Sigmoid colon (tissue), 7 donors: ENCODE results near the gene PSMB7. TPM values are rescaled to one million over a fixed set of nuclear protein-coding genes. Genes with fewer than 3 reads are reported as not detected.

Source experiments
- DNase-seq: peaks from one replicate; pipeline ENCODE4 v3.0.0-alpha.2; 2019
- H3K27ac ChIP-seq, 4 donors: fragments of 200-600 bp; sonication (generic); one replicate each; pipeline ENCODE4 v1.5.1; 2016 to 2019; ENCODE audit warnings: mild to moderate bottlenecking in 1 of 4
- H3K27me3 ChIP-seq, 3 donors: fragments of 200-600 bp; sonication (generic); one replicate each; pipeline ENCODE4 v1.5.1; 2019; ENCODE audit warnings: mild to moderate bottlenecking in 1 of 3
- H3K36me3 ChIP-seq, 4 donors: fragments of 200-600 bp; sonication (generic); one replicate each; pipeline ENCODE4 v1.5.1; 2016 to 2019
- H3K4me1 ChIP-seq, 4 donors: fragments of 200-600 bp; sonication (generic); one replicate each; pipeline ENCODE4 v1.5.1; 2017 to 2019
- H3K4me3 ChIP-seq, 4 donors: fragments of 200-600 bp; sonication (generic); one replicate each; pipeline ENCODE4 v1.5.1; 2017 to 2019; ENCODE audit warnings: mild to moderate bottlenecking in 2 of 4, moderate library complexity in 1 of 4
- H3K9me3 ChIP-seq, 4 donors: fragments of 200-600 bp in 3 of 4; sonication (generic) in 3 of 4; one replicate each; pipeline versions ENCODE4 v1.5.1 to v1.6.1; 2013 to 2019
- EP300 ChIP-seq, 4 donors: sonication (generic); formaldehyde crosslinking; IDR thresholded peaks; one replicate each; pipeline ENCODE4 v1.6.1; 2017; ENCODE audit warnings: antibody characterized with exemption in 4 of 4
- POLR2A ChIP-seq, 2 donors: fragments of 450-650 bp; IDR thresholded peaks; one replicate each; pipeline ENCODE4 v1.6.1; 2016; ENCODE audit warnings: antibody characterized with exemption in 2 of 2, mild to moderate bottlenecking in 2 of 2, moderate library complexity in 2 of 2
- POLR2AphosphoS5 ChIP-seq, 4 donors: sonication (generic); formaldehyde crosslinking; IDR thresholded peaks; one replicate each; pipeline ENCODE4 v1.6.1; 2017; ENCODE audit warnings: antibody characterized with exemption in 4 of 4
- WGBS, 2 donors: extraction: QIAGEN DNeasy Blood & Tissue Kit; methylation state at CpG; one replicate each; pipeline ENCODE4 v1.1.7; 2013; 5-methylcytosine and 5-hydroxymethylcytosine counted together
- intact Hi-C: fragments of 100-400 bp; cut with DNase I; formaldehyde crosslinking; loops from one replicate; pipeline ENCODE4 v1.15.1; 2023
- polyA plus RNA-seq, 3 donors: library from polyadenylated mRNA; stranded (reverse); fragments of 200-250 nt; gene quantifications; one replicate each; pipeline ENCODE4 v1.2.3, GENCODE V29; 2013
- total RNA-seq, 4 donors: library from RNA; depleted of rRNA; stranded (reverse); fragments of >200 nt; gene quantifications; one replicate each; pipeline ENCODE4 v1.1.0, GENCODE V29; 2016
- TF ChIP-seq, protein P1 (sequence below), 4 experiments: fragments of 450-650 bp in 3 of 4; fragments of 200-600 bp in 1 of 4; IDR thresholded peaks; one replicate each; pipeline ENCODE4 v1.5.1; 2016 to 2019; ENCODE audit warnings: antibody characterized with exemption in 4 of 4, mild to moderate bottlenecking in 3 of 4, moderate library complexity in 2 of 4
- donor health status: healthy with polysubstance abuse.
- donor health status: Bipolar disorder and iron deficiency.
- donor health status: healthy.

Gene PSMB7
- total and polyA plus RNA-seq, 7 donors, result 136 to 179 (median 171) TPM

DNA sequence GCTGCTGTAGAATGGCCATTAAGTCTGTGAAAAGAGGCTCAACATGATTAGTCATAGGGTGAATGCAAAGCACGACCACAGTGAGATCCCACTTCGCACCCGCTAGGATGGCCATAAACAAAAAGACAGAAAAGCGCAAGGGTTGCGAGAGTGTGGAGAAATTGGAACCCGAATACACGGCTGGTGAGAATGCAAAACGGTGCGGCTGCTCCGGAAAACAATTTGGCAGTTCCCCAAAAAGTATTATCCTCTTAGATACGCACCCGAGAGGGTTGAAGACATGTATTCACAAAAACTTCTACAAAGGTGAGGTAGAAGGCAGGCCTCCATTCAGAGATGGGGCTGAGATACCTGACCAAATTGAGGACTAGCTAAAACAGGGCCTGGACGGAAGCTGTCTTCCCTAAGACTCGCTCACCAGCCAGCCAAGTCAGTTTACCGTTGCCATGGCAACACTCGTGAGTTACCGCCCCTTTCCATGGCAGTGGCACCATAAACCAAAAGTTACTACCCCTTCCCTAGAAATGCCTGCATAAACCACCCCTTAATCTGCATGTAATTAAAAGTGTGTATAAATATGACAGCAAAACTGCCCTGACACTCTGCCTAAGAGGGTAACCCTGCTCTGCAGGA, 726 bp upstream of the PSMB7 start:
- TF ChIP-seq, protein P1, sequence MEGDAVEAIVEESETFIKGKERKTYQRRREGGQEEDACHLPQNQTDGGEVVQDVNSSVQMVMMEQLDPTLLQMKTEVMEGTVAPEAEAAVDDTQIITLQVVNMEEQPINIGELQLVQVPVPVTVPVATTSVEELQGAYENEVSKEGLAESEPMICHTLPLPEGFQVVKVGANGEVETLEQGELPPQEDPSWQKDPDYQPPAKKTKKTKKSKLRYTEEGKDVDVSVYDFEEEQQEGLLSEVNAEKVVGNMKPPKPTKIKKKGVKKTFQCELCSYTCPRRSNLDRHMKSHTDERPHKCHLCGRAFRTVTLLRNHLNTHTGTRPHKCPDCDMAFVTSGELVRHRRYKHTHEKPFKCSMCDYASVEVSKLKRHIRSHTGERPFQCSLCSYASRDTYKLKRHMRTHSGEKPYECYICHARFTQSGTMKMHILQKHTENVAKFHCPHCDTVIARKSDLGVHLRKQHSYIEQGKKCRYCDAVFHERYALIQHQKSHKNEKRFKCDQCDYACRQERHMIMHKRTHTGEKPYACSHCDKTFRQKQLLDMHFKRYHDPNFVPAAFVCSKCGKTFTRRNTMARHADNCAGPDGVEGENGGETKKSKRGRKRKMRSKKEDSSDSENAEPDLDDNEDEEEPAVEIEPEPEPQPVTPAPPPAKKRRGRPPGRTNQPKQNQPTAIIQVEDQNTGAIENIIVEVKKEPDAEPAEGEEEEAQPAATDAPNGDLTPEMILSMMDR (IDR thresholded peaks at IDR 0.05), result no peak
- TF ChIP-seq EP300 (IDR thresholded peaks at IDR 0.05) (no peak), POLR2A (IDR thresholded peaks at IDR 0.05) (no peak), POLR2AphosphoS5 (IDR thresholded peaks at IDR 0.05) (no peak)
- intact Hi-C loops, result no loop called here
- Histone ChIP-seq H3K27ac (no peak overlapping the region), H3K36me3 (peaks cover 18 to 32% (median 21%) of the 10 kb centered on the region in 4 donors), H3K27me3 (no peaks in the 10 kb centered on the region), H3K4me3 (peak overlapping the region in 3 of 4 donors; percentile 65 to 87 (median 75)), H3K4me1 (peaks cover 0 to 21% (median 11%) of the 10 kb centered on the region in 4 donors), H3K9me3 (no peaks in the 10 kb centered on the region)
- peak; percentile 53 for DNase-seq
- 80 to 83% methylated on average over 17 of the region's 17 CpGs for WGBS, 2 donors

DNA sequence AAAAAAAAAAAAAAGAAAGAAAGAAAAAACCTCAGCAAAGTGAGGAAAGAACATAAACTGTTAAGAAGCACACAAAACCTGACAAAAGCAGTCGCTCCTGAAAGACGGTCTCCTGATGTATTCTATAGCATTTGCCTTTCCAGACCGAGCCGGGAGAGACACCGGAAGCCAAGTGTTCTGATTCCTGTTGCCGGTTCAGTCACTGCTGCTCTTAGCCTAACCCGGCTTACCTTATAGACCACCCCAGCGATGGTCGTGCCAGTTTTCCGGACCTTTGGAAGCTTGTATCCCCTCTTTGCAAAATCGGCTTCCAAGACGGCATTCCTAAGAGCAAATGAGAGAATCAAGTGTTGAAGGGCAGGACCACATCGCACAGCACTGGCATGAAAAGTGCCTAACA, 630 bp downstream of the PSMB7 start:
- WGBS, 2 donors, result 16 to 17% methylated on average over 13 of the region's 13 CpGs
- Histone ChIP-seq H3K27me3 (no peaks in the 10 kb centered on the region), H3K36me3 (peaks cover 22 to 46% (median 25%) of the 10 kb centered on the region in 4 donors), H3K4me3 (peak overlapping the region; percentile 65 to 94 (median 81)), H3K4me1 (peaks cover 0 to 16% (median 11%) of the 10 kb centered on the region in 4 donors), H3K9me3 (no peaks in the 10 kb centered on the region), H3K27ac (peak overlapping the region in 3 of 4 donors; percentile 56 to 72 (median 70))
- peak; percentile 49 for DNase-seq
- intact Hi-C loops, result no loop called here
- TF ChIP-seq POLR2A (IDR thresholded peaks at IDR 0.05) (no peak), EP300 (IDR thresholded peaks at IDR 0.05) (no peak), POLR2AphosphoS5 (IDR thresholded peaks at IDR 0.05) (no peak)
- TF ChIP-seq, protein P1 (IDR thresholded peaks at IDR 0.05), result no peak

DNA sequence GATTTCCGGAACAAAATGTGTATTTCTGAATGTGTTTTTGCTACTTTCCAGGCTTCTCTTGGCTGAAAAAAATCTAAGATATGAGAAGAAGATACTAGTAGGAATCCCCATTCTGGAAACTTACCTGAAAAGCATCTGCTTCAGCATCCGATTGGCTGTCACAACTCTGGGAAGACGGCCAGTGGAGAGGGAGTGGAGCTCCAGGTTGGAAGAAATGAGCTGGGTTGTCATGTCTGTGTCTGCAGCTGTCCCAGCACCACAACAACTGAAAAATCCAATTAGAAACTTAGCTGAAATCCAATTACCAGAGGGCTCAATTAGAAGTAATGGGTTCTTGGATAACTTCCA, 3.0 kb downstream of the PSMB7 start:
- Histone ChIP-seq H3K27me3 (no peaks in the 10 kb centered on the region), H3K4me1 (peaks cover 0 to 16% (median 11%) of the 10 kb centered on the region in 4 donors), H3K27ac (no peak overlapping the region), H3K36me3 (peaks cover 24 to 70% (median 27%) of the 10 kb centered on the region in 4 donors), H3K9me3 (no peaks in the 10 kb centered on the region), H3K4me3 (no peak overlapping the region)
- DNase-seq, result no peak
- intact Hi-C loops, result no loop called here
- TF ChIP-seq POLR2AphosphoS5 (IDR thresholded peaks at IDR 0.05), result no peak
- no peak for TF ChIP-seq EP300 (IDR thresholded peaks at IDR 0.05)
- TF ChIP-seq POLR2A (IDR thresholded peaks at IDR 0.05), result no peak
- TF ChIP-seq, protein P1 (IDR thresholded peaks at IDR 0.05), result no peak
- 86 to 91% methylated on average over 3 of the region's 3 CpGs for WGBS, 2 donors

DNA sequence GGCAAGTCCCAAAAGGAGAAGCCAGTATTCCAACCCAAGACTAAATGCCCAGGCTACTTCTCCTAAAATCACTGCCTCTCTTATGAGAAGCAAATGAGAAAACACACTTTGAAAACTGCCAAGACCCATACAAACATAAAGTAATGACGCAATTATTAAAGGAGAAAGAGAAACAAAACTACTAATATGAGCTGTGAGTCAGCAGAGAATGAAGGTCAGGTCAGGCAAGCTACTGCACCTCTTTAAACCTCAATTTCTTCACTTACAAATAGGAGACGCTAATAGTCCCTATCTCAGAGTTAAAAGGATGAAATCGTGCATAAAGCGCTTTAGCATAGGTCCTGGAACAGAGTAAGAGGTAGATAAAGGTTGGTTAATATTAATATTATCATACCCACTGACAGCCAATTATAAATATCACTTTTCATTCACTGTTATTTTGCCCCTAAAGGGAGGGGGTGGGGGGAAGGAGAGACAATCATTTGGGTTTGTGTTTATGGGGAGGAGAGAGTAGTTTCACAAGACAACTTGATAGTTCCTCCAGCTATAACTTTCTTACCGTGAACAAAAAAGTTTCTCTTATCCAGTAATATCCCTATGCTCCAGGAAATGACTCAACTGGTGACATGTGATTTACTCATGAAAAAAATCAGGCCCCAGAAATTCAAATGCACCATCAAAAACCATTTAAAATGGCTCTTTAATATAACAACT, 3.6 kb downstream of the PSMB7 start:
- H3K9me3 ChIP-seq, result no peaks in the 10 kb centered on the region
- no peak overlapping the region for H3K4me3 ChIP-seq
- peaks cover 24 to 75% (median 27%) of the 10 kb centered on the region in 4 donors for H3K36me3 ChIP-seq
- H3K27me3 ChIP-seq, result no peaks in the 10 kb centered on the region
- no peak for DNase-seq
- WGBS, 2 donors, result 71 to 92% methylated on average over 5 of the region's 5 CpGs
- H3K4me1 ChIP-seq, result peaks cover 0 to 16% (median 11%) of the 10 kb centered on the region in 4 donors
- TF ChIP-seq POLR2AphosphoS5 (IDR thresholded peaks at IDR 0.05) (no peak), EP300 (IDR thresholded peaks at IDR 0.05) (no peak), POLR2A (IDR thresholded peaks at IDR 0.05) (no peak)
- no peak overlapping the region for H3K27ac ChIP-seq
- intact Hi-C loops, result no loop called here

DNA sequence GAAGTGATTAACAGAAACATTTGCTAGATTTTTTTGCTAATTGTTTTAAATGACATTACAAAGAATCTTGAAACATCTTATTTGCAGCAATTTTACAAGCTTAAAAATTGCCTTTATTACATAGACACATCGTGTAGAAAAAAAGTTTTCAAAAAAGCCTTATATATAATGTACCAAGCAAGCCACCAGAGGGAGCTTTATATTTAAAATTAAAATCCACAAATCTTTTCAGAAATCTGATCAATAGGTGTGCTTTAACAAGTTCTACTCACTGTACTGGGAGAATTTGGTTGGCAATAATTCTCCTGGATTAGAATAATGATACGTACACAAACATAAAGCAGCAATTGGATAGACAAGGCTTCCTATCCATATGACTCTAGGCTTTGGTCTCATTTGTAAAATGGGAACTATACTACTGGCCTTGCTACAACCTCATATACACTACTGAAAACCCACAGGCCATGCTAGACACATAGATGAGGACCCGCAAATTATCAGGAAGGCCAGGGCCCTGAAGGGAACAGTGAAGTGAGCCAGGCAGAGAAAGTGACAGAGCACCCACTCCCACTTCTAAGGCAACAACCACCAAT, 4.8 kb downstream of the PSMB7 start:
- Histone ChIP-seq H3K4me3 (no peak overlapping the region), H3K27ac (no peak overlapping the region), H3K27me3 (no peaks in the 10 kb centered on the region), H3K4me1 (peaks cover 0 to 16% (median 11%) of the 10 kb centered on the region in 4 donors), H3K9me3 (no peaks in the 10 kb centered on the region), H3K36me3 (peaks cover 24 to 88% (median 27%) of the 10 kb centered on the region in 4 donors)
- 62 to 67% methylated on average over 3 of the region's 3 CpGs for WGBS, 2 donors
- TF ChIP-seq EP300 (IDR thresholded peaks at IDR 0.05) (no peak), POLR2AphosphoS5 (IDR thresholded peaks at IDR 0.05) (no peak), POLR2A (IDR thresholded peaks at IDR 0.05) (no peak)
- TF ChIP-seq, protein P1 (IDR thresholded peaks at IDR 0.05), result no peak
- no peak for DNase-seq
- intact Hi-C loops, result no loop called here
